ENCODE results near the gene HSP90AA1.
"Not testable (repeated sequence)": the region's sequence is repeated elsewhere in the genome, so short reads cannot be mapped to it uniquely, and the experiment has no call there.

HSP90AA1 gene

DNA sequence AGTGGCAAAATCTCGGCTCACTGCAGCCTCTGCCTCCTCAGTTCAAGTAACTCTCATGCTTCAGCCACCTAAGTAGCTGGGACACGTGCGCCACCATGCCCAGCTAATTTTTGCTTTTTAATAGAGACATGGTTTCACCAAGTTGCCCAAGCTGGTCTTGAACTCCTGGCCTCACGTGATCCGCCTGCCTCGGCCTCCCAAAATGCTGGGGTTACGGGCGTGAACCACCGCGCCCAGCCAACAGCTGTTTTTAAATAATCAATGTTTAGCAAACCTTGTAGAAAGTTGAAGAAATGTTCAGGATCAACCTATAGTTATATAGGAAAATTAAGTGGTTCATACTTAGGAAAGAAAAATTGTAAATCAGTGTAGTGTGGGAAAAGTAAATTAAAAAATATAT lies 6.0 kb upstream of the HSP90AA1 start:
- DNase-seq = no peak

DNA sequence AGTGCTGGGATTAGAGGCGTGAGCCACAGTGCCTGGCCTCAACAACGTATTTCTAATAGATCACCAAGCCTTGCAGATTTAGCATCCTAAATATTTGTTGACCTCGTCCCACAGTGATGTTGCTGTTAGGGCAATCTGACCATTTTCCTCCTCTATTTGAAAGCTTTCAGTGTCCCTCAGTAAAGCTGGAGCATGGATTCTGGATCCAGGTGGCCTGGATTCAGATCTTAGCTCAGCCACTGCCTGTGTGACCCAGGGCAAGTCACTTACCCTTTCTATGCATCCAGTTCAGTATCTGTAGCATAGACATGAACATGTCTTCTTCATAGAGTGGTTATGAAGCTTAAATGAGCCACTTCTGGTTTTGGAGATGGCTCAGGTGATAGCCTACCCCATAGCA lies 3.9 kb upstream of the HSP90AA1 start:
- DNase-seq = no peak

DNA sequence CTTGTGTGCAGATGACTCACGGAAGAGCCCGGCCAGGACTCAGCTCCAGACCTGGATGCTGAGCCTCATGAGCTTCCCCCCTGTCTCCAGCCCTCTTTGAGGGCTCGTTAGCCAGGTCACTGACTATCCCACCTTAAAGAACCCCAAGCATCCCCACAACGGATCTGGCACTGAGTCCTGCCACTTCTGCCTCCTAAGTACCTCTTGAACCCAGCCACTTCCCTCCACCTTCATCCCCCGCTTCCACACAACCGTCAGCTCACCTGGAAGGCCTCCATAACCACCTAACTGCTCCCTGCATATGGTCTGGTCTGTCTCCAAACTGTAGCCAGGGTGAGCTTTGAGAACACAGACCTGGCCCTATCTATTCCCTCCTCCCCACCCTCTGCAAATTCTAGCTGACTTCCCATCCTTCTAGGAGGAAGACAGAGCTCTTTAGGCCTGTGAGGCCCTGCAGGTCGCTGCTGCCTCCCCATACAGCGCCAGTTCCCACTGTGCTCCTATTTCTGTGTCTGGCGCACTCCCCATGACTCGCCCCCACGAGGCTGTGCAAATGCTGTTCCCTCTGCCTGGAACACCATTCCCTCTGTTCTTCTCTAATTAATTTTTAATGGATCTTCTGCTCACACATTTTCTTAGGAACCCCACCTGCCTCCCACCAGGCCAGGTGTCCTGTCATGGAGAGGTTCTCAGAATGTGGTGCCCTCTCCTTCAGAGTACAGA lies 2.9 kb upstream of the HSP90AA1 start:
- DNase-seq = no peak

DNA sequence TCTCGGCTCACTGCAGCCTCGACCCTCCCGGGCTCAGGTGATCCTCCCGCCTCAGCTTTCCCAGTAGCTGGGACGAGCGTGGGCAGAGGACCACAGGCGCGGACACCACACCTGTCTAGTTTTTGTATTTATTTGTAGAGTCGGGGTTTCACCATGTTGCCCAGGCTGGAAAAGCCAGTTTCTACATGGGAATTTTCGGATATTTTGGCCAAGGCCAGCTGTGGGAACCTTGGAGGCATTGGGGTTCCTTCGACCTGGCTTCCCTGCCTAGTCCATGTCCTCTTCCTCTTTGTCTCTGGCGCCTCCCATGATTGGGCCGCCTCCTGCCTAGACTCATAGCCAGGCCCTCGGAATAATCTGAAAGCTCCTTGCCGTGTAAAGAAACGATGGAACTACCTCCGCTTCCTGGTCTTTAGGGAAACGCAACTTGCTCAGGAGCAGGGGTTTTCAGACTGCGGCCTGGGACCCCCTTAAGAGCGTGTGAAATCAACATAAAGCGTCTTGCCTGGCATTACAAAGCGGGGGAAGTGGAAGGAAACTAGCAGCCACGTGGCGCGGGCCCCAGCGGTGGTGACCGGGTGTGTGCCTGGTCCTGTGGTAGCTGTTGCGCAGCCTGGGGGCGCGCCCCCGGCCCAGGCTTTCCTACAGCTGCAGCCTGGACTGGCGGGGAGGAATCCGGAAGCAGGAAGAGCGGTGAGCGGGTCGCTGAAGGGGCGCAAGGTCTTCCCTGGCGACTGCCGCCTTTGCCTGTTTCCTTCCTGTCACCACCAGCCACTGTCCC lies 1.4 kb upstream of the HSP90AA1 start:
- peak; percentile 82 for DNase-seq

DNA sequence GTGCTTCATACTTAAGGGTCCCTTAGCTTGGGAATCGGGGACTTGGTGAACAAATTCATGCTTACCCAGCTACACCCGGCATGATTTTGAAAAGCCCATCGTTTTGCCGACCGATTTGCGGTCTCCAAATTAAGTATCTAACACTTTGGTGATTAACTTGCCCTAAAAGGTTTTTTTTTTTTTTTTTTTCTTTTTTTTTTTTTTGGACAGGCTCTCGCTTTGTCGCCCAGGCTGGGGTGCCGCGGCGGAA lies 843 bp upstream of the HSP90AA1 start:
- DNase-seq = no peak

DNA sequence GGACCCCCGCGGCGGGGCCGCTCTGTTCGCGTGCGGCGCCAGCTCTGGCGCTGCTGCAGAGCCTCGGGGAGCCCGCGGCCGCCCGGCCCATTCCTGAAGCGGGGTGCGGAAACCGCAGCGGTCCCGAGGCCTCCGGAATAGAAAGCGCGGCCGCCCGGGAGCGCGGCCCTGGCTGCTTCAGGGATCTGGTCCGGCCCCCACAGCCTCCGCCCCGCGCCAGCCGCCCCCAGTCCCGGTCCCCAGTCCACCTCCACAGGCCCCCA lies 204 bp downstream of the HSP90AA1 start:
- no peak for DNase-seq

DNA sequence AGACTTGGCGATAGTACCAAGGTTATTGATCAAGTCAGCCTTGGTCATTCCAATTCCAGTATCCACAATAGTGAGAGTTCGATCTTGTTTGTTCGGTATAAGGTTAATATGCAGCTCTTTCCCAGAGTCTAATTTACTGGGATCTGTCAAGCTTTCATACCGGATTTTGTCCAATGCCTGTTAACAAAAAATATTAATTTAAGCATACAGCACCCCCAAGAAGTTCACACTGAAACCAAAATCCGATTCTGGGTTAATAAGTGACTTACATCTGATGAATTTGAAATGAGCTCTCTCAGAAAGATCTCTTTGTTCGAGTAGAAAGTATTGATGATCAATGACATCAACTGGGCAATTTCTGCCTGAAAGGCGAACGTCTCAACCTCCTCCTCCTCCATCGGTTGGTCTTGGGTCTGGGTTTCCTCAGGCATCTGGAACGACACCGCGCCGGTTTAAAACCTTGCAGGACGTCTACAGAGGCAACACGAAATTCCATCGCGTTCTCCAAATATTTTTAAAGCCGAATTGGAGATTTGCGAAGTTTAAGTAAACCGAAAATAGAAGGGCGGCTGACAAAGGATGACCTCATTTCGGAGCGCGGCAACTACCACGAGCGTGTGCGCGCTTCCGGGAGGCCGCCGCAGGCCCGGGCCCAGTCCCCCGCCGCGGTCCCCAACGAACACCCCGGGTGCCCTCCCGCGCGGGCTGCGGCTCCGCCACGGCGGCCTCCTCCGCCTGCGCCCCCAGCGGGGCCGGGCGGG lies 716 bp downstream of the HSP90AA1 start:
- DNase-seq = peak; percentile 68

DNA sequence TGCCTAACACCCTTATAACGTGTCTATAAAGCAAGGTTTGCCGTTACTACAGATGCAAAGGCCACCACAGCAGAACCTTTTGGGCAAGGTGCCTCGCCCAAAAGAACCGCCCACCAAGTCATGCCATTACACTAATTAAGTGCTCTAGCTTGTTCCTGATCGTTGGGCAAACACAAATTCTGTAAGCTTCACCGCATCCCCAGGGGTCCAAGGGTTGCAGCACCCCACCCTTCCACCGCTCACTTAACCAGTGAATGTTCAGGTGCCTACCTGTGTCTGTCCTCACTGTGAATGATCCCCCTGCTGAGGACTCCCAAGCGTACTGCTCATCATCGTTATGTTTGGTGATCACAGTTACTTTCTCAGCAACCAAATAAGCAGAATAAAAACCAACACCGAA lies 1.4 kb downstream of the HSP90AA1 start:
- DNase-seq = no peak

DNA sequence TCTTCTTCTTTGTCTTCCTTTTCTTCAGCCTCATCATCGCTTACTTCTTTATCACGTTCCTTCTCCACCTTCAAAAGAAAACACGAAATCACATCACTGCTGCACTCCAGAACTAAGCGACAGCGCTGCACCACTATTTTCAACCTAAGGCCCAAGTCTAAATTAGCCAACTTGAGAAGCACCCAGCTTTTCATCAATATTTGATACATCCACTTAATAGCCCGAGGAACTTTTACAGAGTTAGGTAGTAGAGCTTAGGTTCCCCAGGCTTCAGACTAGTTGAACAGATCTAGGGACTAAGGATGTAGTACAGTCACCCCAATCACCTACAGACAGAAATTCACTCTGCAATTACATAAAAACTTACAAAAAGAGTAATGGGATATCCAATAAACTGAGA lies 1.9 kb downstream of the HSP90AA1 start:
- DNase-seq = no peak

DNA sequence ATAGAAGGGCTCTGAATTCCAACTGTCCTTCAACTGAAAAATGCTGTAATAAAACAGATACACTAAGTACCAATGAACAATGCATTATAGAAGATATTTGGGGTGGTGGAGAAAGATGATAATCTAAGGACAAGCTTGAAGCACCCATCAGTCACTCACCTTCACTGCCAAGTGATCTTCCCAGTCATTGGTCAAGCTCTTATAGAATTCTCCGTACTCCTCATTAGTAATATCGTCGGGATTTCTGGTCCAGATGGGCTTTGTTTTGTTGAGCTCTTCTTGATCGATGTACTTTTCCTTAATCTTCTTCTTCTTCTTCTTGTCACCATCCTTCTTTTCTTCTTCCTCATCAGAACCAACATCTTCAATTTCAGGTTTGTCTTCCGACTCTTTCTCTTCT lies 2.3 kb downstream of the HSP90AA1 start:
- not testable (repeated sequence) for DNase-seq

DNA sequence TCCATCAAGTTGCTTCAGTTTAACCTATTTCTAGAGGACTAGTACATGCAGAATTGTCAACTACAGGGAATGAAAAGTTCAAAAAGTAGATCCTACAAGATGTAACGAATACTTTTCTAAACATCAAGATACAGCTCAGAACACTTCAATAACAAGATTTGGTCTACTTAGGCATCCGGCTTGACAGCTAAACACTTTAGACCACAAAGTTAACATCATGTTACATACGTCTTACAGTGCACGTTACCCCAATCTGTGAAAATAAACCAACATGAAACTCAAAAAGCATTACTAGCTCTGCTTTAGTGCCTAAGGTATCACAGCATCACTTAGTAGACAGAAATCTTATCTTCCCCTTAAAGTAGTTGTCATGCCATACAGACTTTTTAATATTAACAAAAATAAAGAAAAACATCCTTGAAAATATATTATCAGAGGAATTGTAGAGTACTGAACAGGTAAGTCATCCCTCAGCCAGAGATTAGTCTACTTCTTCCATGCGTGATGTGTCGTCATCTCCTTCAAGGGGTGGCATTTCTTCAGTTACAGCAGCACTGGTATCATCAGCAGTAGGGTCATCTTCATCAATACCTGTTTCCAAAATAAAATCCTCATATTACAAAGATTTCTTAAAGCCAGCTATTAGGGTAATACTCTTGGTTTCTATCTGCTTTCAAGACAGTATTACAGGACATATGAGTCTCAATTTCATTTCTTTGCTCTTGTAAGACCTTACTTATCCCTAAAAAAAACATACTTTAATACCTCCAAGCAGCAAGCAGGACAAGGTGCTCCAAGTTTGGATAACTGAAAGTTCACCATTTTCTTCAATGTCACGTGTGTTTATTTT lies 5.4 kb downstream of the HSP90AA1 start:
- DNase-seq = no peak

DNA sequence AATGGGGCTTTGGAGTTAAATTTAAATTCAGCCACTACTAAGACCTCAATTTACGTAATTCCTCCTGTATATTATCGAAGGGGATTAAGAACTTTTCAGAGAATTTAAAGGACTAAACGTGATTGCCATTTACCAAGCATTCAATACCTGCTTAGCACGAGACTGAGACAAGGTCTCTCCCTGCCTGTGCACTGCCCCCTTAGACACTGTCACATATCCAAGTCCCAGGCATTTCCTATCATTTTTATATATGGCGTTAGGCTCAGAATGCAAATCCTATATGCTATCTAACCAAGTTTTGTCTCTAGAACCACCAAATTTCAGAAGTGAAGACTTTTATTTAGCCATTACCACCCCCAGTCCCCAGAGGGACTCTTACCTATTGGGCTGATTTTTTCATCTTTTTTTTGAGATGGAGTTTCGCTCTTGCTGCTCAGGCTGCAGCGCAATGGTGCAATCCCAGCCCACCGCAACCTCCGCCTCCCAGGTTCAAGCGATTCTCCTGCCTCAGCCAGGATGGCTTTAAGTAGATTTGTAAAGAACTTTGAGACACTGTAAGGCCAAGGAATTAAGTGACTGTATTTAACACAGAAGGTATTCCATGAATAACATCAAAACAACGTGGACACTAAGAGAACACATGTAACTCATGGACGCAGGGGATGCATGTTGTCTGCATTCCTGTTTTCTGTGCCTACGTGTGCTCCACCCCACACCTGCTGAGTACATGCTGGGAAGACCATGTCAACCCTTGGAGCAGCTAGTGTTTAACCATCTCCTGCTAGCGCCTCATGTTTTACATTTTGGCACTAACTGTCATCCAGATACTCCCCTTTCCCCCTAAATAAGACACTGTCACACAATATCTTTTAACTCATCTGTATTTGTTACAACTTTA lies 6.4 kb downstream of the HSP90AA1 start:
- DNase-seq = no peak

DNA sequence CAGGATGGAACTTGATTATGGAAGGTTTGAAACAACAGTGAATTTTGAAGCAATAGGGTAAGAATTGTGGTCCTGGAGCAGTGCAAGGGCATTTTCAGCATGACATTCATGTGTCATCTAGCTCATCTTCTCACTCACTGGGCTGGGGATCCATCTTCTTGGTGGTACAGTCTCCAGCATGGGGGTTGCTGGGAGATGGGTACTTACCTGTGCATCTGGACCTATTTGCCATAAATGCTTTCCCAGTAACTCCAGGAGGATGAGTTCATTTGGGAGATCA lies 7.2 kb downstream of the HSP90AA1 start:
- DNase-seq = no peak

DNA sequence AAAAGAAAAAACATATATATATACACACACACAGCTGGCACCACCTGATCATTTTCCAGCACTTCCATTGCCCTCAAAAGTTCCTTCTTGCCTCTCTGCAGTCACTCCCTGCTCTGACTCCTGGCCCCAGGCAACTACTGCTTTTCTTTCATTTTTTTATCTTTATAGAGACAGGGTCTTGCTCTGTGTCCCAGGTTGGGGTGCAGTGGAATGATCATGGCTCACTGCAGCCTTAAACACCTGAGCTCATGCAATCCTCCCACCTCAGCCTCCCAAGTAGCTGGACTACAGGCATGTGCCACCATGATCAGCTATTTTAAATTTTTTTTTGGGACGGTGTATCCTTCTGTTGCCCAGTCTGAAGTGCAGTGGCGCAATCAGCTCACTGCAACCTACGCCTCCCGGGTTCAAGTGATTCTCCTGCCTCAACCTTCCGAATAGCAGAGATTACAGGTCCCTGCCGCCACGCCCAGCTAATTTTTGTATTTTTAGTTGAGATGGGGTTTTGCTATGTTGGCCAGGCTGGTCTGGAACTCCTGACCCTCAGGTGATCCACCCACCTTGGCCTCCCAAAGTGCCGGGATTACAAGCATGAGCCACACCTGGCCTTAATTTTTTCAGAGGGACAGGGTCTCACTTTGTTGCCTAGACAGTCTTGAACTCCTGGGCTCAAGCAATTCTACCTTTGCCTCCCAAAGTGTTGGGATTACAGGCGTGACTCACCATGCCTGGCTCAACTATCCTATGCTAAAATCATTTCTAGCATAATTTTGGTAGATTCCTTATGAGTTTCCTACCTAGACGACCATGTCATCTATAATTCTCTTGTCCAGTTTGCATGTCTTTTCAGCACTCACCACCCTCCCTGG lies 7.8 kb downstream of the HSP90AA1 start:
- DNase-seq = no peak

DNA sequence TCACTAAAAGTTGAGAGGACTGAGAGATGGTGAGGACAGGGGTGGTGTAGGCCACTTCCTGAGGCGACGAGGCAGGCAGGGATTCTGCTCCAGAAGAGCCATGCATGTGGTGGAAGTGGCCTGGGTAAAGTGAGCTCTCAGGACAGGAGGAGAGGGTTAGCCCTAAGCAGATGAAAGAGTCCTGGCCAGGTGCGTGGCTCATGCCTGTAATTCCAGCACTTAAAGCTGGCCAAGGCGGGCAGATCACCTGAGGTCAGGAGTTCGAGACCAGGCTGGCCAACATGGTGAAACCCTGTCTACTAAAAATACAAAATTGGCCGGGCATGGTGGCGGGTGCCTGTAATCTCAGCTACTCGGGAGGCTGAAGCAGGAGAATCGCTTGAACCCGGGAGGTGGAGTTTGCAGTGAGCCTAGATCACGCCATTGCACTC lies 8.5 kb downstream of the HSP90AA1 start:
- not testable (repeated sequence) for DNase-seq

DNA sequence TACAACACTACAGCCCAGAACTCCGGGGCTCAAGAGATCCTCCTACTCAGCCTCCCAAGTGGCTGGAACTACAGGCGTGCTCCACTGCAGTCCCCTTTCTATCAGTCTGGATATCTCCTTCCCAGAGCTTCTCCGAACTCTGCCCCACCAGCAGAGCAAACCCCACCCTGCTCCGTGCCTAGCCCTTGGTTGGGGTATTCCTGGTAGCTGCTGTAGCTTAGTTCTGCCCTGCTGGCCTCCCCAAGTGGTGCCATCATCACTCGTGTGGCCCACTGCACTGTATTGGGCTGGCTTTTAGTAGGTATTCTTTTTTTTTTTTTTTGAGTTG lies 9.5 kb downstream of the HSP90AA1 start:
- peak; percentile 36 for DNase-seq

DNA sequence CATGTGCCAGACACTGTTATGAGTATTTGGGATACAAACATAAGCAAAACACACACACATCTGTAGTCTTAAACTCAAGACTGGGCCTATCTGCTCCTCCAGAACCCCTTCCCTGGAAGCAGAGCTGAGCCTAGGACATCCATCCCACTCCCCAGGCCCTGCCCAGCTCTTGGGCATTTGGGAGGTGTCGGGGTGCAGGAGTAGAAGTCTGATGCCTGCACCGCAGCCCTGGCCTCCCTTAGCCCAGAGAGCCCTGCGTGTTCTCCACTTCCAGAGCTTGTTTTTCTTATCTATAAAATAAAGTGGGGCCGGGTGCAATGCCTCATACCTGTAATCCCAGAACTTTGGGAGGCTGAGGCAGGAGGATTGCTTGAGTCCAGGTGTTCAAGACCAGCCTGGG lies 11.7 kb downstream of the HSP90AA1 start:
- peak; percentile 16 for DNase-seq

DNA sequence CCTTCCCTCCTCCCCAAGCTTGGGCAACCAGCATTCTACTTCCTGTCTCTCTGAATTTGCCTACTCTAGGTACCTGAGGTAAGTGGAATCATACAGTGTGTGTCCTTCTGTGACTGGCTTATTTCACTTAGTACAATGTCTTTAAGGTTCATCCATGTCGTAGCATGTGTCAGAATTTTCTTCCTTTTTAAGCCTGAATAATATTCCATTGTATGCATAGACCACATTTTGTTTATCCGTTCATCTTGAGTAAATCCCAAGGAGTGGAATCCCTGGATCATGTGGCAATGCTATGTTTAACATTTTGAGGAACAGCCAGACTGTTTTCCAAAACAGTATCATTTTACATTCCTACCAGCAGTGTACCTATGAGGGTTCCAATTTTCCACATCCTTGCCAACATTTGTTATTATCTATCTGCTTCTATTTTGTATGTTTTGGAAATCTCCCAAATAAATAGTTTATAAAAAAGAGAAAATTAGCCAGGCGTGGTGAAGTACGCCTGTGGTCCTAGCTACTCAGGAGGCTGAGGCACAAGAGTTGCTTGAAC lies 12.4 kb downstream of the HSP90AA1 start:
- no peak for DNase-seq

DNA sequence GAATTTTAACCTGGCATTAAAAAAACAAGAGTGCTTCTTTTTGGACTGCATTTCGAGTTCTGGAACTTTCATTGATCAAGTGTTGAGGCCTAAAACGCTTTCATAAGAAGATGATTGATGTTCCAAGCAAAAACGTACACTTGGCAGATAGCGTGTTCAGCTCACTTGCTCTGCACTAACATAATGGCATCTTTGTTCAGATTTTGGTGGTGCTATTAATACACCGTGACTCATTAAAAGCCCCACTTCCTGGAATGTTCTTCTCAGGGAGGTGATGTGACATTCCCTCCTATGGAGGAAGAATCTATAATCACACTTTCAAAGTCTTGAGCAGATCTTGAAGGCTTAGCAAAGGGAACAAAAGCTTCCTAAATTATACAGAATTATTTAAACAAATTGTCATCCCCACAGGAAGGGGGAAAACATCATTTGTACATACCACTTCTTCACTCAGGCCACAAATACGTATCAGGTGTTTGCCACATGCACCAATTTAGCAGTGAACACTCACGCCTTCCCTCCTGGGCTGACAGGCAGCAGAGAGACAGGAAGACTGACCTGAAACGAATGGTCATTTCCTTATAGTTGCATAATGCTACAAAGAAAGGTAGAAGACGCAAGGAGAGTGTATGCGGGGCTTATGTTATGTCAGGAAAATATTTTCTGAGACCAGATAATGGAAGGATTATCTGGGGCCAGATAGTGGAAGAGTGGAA lies 15.4 kb downstream of the HSP90AA1 start:
- DNase-seq = no peak

DNA sequence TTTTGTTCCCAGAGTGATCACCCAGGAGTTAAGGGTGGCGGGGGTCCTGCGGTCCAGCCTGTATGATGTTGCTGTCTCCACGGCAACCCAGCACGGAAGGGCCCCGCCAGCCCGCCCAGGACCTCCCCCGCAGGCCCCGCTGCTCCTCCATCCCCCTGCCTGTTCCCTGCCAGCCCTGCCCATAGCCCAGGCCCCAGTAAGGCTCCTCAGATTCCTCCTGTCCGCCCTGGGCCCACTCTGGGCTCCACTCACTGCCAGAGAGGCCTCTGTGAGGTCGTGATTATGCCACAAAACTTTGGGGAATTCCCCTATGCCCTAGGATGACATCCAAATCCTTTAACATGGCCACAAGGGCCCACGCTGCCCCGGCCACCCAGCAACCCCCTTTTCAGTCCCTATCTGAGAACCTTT lies 20.8 kb downstream of the HSP90AA1 start:
- no peak for DNase-seq

DNA sequence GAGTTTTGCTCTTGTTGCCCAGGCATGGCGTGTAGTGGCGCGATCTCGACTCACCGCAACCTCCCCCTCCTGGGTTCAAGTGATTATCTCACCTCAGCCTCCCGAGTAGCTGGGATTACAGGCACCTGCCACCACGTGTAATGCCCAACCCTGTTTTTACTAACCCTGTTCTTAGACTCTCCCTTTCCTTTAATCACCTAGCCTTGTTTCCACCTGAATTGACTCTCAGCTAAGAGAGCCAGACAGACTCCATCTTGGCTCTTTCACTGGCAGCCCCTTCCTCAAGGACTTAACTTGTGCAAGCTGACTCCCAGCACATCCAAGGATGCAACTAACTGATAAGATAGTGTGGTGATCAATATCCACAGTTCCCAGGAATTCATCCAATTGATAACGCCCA lies 22.3 kb downstream of the HSP90AA1 start:
- DNase-seq = not testable (repeated sequence)

Measured in stimulated activated CD4-positive, alpha-beta T cell treated with anti-CD3 and anti-CD28 coated beads, Interleukin-15, amount 100 ng/mL, for 24 hours (primary cell).